Osteocyte (in vitro differentiated cells): ENCODE results near the gene MINDY1. TPM values are rescaled to one million over a fixed set of nuclear protein-coding genes. Genes with fewer than 3 reads are reported as not detected.

Source experiments
- DNase-seq: peaks from one replicate; pipeline ENCODE4 v3.0.0; 2021; ENCODE audit warnings: mixed read lengths; ENCODE audit not compliant: unreplicated experiment; ENCODE audit errors: extremely low spot score
- H3K27ac Mint-ChIP-seq: one replicate; pipeline ENCODE4 v1.8.0; 2021; ENCODE audit warnings: mild to moderate bottlenecking, mixed read lengths; ENCODE audit not compliant: unreplicated experiment
- H3K27me3 Mint-ChIP-seq: one replicate; pipeline ENCODE4 v1.8.0; 2021; ENCODE audit warnings: mixed read lengths; ENCODE audit not compliant: unreplicated experiment
- H3K36me3 Mint-ChIP-seq: one replicate; pipeline ENCODE4 v1.8.0; 2021; ENCODE audit warnings: mixed read lengths; ENCODE audit not compliant: unreplicated experiment
- H3K4me1 Mint-ChIP-seq: one replicate; pipeline ENCODE4 v1.8.0; 2021; ENCODE audit warnings: mixed read lengths; ENCODE audit not compliant: unreplicated experiment
- H3K4me3 Mint-ChIP-seq: one replicate; pipeline ENCODE4 v1.8.0; 2021; ENCODE audit warnings: mild to moderate bottlenecking, moderate library complexity, mixed read lengths; ENCODE audit not compliant: unreplicated experiment
- H3K9me3 Mint-ChIP-seq: one replicate; pipeline ENCODE4 v1.8.0; 2021; ENCODE audit warnings: mixed read lengths; ENCODE audit not compliant: unreplicated experiment
- CTCF ChIP-seq: fragments of 200-600 bp; sonication (generic); IDR thresholded peaks from 2 replicates; pipeline ENCODE4 v1.5.0; 2021; ENCODE audit warnings: antibody characterized with exemption, mild to moderate bottlenecking, moderate library complexity
- total RNA-seq: library from RNA; stranded (reverse); gene quantifications from 2 replicates; pipeline ENCODE4 v1.2.1, GENCODE V29; 2021

Gene MINDY1
- total RNA-seq, 1 donor from 2014 or later = 22.2 TPM

GRCh38 chr1:151002051-151002450 lies 4.7 kb downstream of the MINDY1 start:
- H3K27me3 Mint-ChIP-seq = no peaks in the 10 kb centered on the region
- peaks cover 19% of the 10 kb centered on the region for H3K36me3 Mint-ChIP-seq
- no peak overlapping the region for H3K27ac Mint-ChIP-seq
- H3K4me3 Mint-ChIP-seq = no peak overlapping the region
- peaks cover 35% of the 10 kb centered on the region for H3K4me1 Mint-ChIP-seq
- H3K9me3 Mint-ChIP-seq = no peaks in the 10 kb centered on the region
- no peak for DNase-seq
- no peak for TF ChIP-seq CTCF

- no peak for DNase-seq
- Mint-ChIP-seq H3K9me3 (no peaks in the 10 kb centered on the region), H3K4me1 (peaks cover 31% of the 10 kb centered on the region), H3K4me3 (no peak overlapping the region), H3K36me3 (peaks cover 21% of the 10 kb centered on the region), H3K27ac (no peak overlapping the region), H3K27me3 (no peaks in the 10 kb centered on the region)
- TF ChIP-seq CTCF = no peak
Observed at GRCh38 chr1:151001602-151002001, 5.1 kb downstream of the MINDY1 start.

GRCh38 chr1:151000408-151000807 lies 6.3 kb downstream of the MINDY1 start:
- no peaks in the 10 kb centered on the region for H3K9me3 Mint-ChIP-seq
- H3K27me3 Mint-ChIP-seq = no peaks in the 10 kb centered on the region
- DNase-seq = no peak
- peaks cover 21% of the 10 kb centered on the region for H3K36me3 Mint-ChIP-seq
- peaks cover 24% of the 10 kb centered on the region for H3K4me1 Mint-ChIP-seq
- H3K4me3 Mint-ChIP-seq = no peak overlapping the region
- TF ChIP-seq CTCF = no peak
- no peak overlapping the region for H3K27ac Mint-ChIP-seq

DNA sequence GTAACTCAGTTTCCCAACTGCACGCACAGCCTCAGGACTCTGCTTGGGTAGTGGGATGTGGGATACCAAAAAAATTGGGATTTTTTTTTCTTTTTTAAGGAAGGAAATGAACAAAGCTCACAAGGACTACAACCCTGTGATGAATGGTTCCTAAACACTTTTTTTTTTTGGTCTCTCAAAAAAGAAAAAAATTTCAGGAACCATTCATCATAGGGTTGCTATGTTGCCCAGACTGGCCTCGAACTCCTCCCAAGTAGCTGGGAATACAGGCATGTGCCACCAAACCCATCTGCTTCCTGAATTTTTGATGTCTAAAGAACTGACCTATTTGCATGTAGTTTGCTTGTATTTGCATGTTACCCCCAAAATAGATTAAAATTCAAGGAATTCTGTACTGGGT lies 6.8 kb downstream of the MINDY1 start:
- no peak overlapping the region for H3K4me3 Mint-ChIP-seq
- no peaks in the 10 kb centered on the region for H3K9me3 Mint-ChIP-seq
- no peak for TF ChIP-seq CTCF
- H3K4me1 Mint-ChIP-seq = peaks cover 20% of the 10 kb centered on the region
- H3K27me3 Mint-ChIP-seq = no peaks in the 10 kb centered on the region
- no peak overlapping the region for H3K27ac Mint-ChIP-seq
- peaks cover 21% of the 10 kb centered on the region for H3K36me3 Mint-ChIP-seq
- DNase-seq = no peak

GRCh38 chr1:150999051-150999674 lies 7.5 kb downstream of the MINDY1 start:
- H3K27ac Mint-ChIP-seq = no peak overlapping the region
- H3K9me3 Mint-ChIP-seq = no peaks in the 10 kb centered on the region
- H3K27me3 Mint-ChIP-seq = no peaks in the 10 kb centered on the region
- H3K4me1 Mint-ChIP-seq = peaks cover 14% of the 10 kb centered on the region
- DNase-seq = no peak
- peaks cover 21% of the 10 kb centered on the region for H3K36me3 Mint-ChIP-seq
- H3K4me3 Mint-ChIP-seq = no peak overlapping the region
- no peak for TF ChIP-seq CTCF
